Measurements from ENCODE around the gene CUX1.

GRCh38 chr7:102061354-102061945, 244.0 kb downstream of the CUX1 start:
- no peak for TF ChIP-seq YY1 (IDR thresholded peaks at IDR 0.05; ENCODE audit: low read depth)
- TF ChIP-seq, protein P1, sequence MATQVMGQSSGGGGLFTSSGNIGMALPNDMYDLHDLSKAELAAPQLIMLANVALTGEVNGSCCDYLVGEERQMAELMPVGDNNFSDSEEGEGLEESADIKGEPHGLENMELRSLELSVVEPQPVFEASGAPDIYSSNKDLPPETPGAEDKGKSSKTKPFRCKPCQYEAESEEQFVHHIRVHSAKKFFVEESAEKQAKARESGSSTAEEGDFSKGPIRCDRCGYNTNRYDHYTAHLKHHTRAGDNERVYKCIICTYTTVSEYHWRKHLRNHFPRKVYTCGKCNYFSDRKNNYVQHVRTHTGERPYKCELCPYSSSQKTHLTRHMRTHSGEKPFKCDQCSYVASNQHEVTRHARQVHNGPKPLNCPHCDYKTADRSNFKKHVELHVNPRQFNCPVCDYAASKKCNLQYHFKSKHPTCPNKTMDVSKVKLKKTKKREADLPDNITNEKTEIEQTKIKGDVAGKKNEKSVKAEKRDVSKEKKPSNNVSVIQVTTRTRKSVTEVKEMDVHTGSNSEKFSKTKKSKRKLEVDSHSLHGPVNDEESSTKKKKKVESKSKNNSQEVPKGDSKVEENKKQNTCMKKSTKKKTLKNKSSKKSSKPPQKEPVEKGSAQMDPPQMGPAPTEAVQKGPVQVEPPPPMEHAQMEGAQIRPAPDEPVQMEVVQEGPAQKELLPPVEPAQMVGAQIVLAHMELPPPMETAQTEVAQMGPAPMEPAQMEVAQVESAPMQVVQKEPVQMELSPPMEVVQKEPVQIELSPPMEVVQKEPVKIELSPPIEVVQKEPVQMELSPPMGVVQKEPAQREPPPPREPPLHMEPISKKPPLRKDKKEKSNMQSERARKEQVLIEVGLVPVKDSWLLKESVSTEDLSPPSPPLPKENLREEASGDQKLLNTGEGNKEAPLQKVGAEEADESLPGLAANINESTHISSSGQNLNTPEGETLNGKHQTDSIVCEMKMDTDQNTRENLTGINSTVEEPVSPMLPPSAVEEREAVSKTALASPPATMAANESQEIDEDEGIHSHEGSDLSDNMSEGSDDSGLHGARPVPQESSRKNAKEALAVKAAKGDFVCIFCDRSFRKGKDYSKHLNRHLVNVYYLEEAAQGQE (IDR thresholded peaks at IDR 0.05; ENCODE audit: low read depth): no peak
- no peak for TF ChIP-seq NFIC (IDR thresholded peaks at IDR 0.05)
- TF ChIP-seq, protein P2, sequence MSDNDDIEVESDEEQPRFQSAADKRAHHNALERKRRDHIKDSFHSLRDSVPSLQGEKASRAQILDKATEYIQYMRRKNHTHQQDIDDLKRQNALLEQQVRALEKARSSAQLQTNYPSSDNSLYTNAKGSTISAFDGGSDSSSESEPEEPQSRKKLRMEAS (IDR thresholded peaks at IDR 0.05): no peak
- TF ChIP-seq FOXM1 (IDR thresholded peaks at IDR 0.05; ENCODE audit: borderline replicate concordance, low read depth): no peak
- no peak for TF ChIP-seq EP300 (IDR thresholded peaks at IDR 0.05; ENCODE audit: borderline replicate concordance)
